Body of pancreas (tissue), 4 donors: Measurements from ENCODE around the gene ALS2CL. TPM values are rescaled to one million over a fixed set of nuclear protein-coding genes. Genes with fewer than 3 reads are reported as not detected.
A peak's percentile ranks its signal among the peaks of the same experiment; 100 is the strongest.

ENCODE experiments used
- ATAC-seq: fragments of 150-250 bp; one replicate; pipeline ENCODE4 v1.9.1; 2016
- DNase-seq, 4 donors: peaks; one replicate each; pipeline ENCODE4 v3.0.0-alpha.2; 2019
- H3K27ac ChIP-seq, 4 donors: fragments of 200-600 bp; sonication (generic); 1 replicate in 3 of 4; 2 replicates in 1 of 4; pipeline versions ENCODE4 v1.5.1 to v1.6.1; 2016 to 2019; ENCODE audit warnings: mild to moderate bottlenecking in 1 of 4, mixed read lengths in 1 of 4, moderate library complexity in 1 of 4
- H3K27me3 ChIP-seq, 2 donors: fragments of 200-600 bp; sonication (generic); one replicate each; pipeline ENCODE4 v1.6.0; 2016; ENCODE audit warnings: mild to moderate bottlenecking in 1 of 2
- H3K36me3 ChIP-seq, 2 donors: fragments of 200-600 bp; sonication (generic); replicated peaks in 1 of 2; 2 replicates each; pipeline ENCODE4 v1.5.1; 2016; ENCODE audit warnings: low read depth in 2 of 2; ENCODE audit not compliant: insufficient read depth in 1 of 2
- H3K4me1 ChIP-seq: fragments of 200-600 bp; sonication (generic); one replicate; pipeline ENCODE4 v1.6.0; 2016
- H3K4me3 ChIP-seq, 2 donors: fragments of 200-600 bp; sonication (generic); 1 replicate in 1 of 2; 2 replicates in 1 of 2; pipeline ENCODE4 v1.5.1; 2016 to 2019
- H3K9me3 ChIP-seq, 3 donors: fragments of 200-600 bp; sonication (generic); 1 replicate in 2 of 3; 2 replicates in 1 of 3; pipeline ENCODE4 v1.5.1; 2016
- CTCF ChIP-seq, 7 experiments: fragments of 450-650 bp in 4 of 7; fragments of 200-600 bp in 3 of 7; sonication (generic) in 3 of 7; IDR thresholded peaks; one replicate each; pipeline ENCODE4 v1.5.1; 2016 to 2019; ENCODE audit warnings: antibody characterized with exemption in 7 of 7
- POLR2A ChIP-seq, 3 donors: fragments of 450-650 bp; IDR thresholded peaks; one replicate each; pipeline ENCODE4 v1.6.1; 2016; ENCODE audit warnings: antibody characterized with exemption in 3 of 3, mild to moderate bottlenecking in 2 of 3
- WGBS, 2 donors: methylation state at CpG; one replicate each; pipeline ENCODE4 v1.1.5; 2017; 5-methylcytosine and 5-hydroxymethylcytosine counted together
- intact Hi-C: fragments of 100-400 bp; cut with DNase I; formaldehyde crosslinking; loops from one replicate; pipeline ENCODE4 v1.15.1; 2023
- small RNA-seq: library from RNA; depleted of rRNA; stranded (forward); fragments of <200 nt; gene quantifications from one replicate; pipeline ENCODE3, GENCODE V24; 2016
- total RNA-seq, 2 donors: library from RNA; depleted of rRNA; stranded (reverse); fragments of >200 nt; gene quantifications; one replicate each; pipeline ENCODE4 v1.1.0, GENCODE V29; 2016

The ALS2CL gene
- total RNA-seq, 2 donors from 2014 or later = 30.3 to 48.5 TPM

- Histone ChIP-seq H3K27me3 (no peaks in the 10 kb centered on the region), H3K27ac (no peak overlapping the region), H3K4me3 (no peak overlapping the region), H3K9me3 (no peaks in the 10 kb centered on the region), H3K36me3 (no peaks in the 10 kb centered on the region), H3K4me1 (peaks cover 6% of the 10 kb centered on the region)
- intact Hi-C loops = no loop called here
- WGBS, 2 donors = 47 to 49% methylated on average over 8 of the region's 8 CpGs
- ATAC-seq (peak; percentile 69), DNase-seq (peak; percentile 36 to 58 (median 46))
- no peak for TF ChIP-seq POLR2A (IDR thresholded peaks at IDR 0.05)
- TF ChIP-seq CTCF (IDR thresholded peaks at IDR 0.05) = no peak
These were observed 73.4 kb downstream of the ALS2CL start for GRCh38 chr3:46619845-46620778.

Small RNA genes lying within 50 kb of the gene (small RNA-seq; reads per million reads assigned to genes)
- not detected for gene RF00591

Other genes starting within 250 kb of the ALS2CL start
- gene LTF, start 228.8 kb downstream of the ALS2CL start, total RNA-seq = 1 to 10 TPM; 8.8 to 8.9 TPM
- not detected for gene RTP3, start 195.7 kb downstream of the ALS2CL start, total RNA-seq
- 1 to 10 TPM; 1.8 to 2.3 TPM for gene LRRC2, start 127.4 kb downstream of the ALS2CL start, total RNA-seq
- not detected for gene FAM240A, start 81.2 kb downstream of the ALS2CL start, total RNA-seq
- gene TMIE, start 7.7 kb upstream of the ALS2CL start, total RNA-seq = not detected
- 1 to 10 TPM; 2.6 to 3.1 TPM for gene PRSS50, start 24.2 kb upstream of the ALS2CL start, total RNA-seq
- gene MYL3, start 169.8 kb upstream of the ALS2CL start, total RNA-seq = 10 to 100 TPM in 1 of 2 donors, not detected in 1; 10.4 TPM
- gene PTH1R, start 184.0 kb upstream of the ALS2CL start, total RNA-seq = 1 to 10 TPM; 1.8 to 8.2 TPM